ENCODE data around the gene RNF133. TPM values are rescaled to one million over a fixed set of nuclear protein-coding genes. Genes with fewer than 3 reads are reported as not detected.

RNF133 gene
- total RNA-seq, 1 donor from 2014 or later = not detected

DNA sequence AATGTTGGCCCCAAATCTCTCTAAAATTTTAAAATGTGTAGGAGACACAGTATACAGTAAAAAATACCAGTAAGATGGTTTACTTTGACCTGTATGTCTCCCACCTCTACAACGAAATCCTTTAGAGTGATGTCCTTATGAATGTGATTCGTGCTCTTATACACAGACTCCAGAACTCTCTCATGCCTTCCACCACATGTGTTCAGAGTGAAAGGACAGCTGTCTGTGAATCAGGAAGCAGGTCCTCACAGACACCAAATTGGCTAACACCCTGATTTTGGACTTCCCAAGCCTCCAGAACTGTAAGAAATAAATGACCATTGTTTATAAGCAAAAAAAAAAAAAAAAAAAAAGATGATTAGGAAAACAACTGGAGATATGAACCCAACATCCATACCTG, 35.2 kb downstream of the RNF133 start:
- Mint-ChIP-seq H3K36me3 (ENCODE audit: insufficient read depth) (no peaks in the 10 kb centered on the region), H3K4me1 (ENCODE audit: low read depth) (no peaks in the 10 kb centered on the region), H3K27ac (no peak overlapping the region), H3K9me3 (ENCODE audit: low read depth) (no peaks in the 10 kb centered on the region), H3K27me3 (no peaks in the 10 kb centered on the region), H3K4me3 (ENCODE audit: low read depth) (no peak overlapping the region)
- TF ChIP-seq, protein P1, sequence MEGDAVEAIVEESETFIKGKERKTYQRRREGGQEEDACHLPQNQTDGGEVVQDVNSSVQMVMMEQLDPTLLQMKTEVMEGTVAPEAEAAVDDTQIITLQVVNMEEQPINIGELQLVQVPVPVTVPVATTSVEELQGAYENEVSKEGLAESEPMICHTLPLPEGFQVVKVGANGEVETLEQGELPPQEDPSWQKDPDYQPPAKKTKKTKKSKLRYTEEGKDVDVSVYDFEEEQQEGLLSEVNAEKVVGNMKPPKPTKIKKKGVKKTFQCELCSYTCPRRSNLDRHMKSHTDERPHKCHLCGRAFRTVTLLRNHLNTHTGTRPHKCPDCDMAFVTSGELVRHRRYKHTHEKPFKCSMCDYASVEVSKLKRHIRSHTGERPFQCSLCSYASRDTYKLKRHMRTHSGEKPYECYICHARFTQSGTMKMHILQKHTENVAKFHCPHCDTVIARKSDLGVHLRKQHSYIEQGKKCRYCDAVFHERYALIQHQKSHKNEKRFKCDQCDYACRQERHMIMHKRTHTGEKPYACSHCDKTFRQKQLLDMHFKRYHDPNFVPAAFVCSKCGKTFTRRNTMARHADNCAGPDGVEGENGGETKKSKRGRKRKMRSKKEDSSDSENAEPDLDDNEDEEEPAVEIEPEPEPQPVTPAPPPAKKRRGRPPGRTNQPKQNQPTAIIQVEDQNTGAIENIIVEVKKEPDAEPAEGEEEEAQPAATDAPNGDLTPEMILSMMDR (IDR thresholded peaks at IDR 0.05; ENCODE audit: unreplicated experiment) = no peak
- DNase-seq (ENCODE audit: low spot score, unreplicated experiment) = no peak

DNA sequence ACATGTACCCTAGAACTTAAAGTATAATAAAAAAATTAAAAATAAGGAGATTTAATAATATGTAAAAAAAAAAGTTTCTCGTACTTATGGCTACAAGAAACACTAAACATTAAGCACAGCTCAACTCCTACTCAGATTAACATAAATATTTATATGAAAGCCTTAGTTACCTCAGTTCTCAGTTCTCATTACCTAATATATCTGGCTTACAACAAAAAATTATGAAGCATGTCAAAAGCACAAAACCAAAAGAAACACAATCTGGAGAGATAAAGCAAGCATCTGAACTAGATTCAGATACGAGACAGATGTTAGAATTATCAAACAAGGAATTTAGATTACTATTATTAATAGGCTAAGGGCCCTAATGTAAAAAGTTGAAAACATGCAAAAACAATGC, 40.1 kb downstream of the RNF133 start:
- Mint-ChIP-seq H3K27ac (no peak overlapping the region), H3K27me3 (no peaks in the 10 kb centered on the region), H3K4me3 (ENCODE audit: low read depth) (no peak overlapping the region), H3K36me3 (ENCODE audit: insufficient read depth) (peaks cover 2% of the 10 kb centered on the region), H3K4me1 (ENCODE audit: low read depth) (no peaks in the 10 kb centered on the region), H3K9me3 (ENCODE audit: low read depth) (peaks cover 2% of the 10 kb centered on the region)
- no peak for DNase-seq (ENCODE audit: low spot score, unreplicated experiment)
- TF ChIP-seq, protein P1 (IDR thresholded peaks at IDR 0.05; ENCODE audit: unreplicated experiment) = no peak

GRCh38 chr7:122653685-122654084, 45.2 kb downstream of the RNF133 start:
- no peak for DNase-seq (ENCODE audit: low spot score, unreplicated experiment)
- no peaks in the 10 kb centered on the region for H3K27me3 Mint-ChIP-seq
- TF ChIP-seq, protein P1 (IDR thresholded peaks at IDR 0.05; ENCODE audit: unreplicated experiment) = no peak
- peaks cover 2% of the 10 kb centered on the region for H3K36me3 Mint-ChIP-seq (ENCODE audit: insufficient read depth)
- peaks cover 2% of the 10 kb centered on the region for H3K9me3 Mint-ChIP-seq (ENCODE audit: low read depth)
- no peaks in the 10 kb centered on the region for H3K4me1 Mint-ChIP-seq (ENCODE audit: low read depth)
- no peak overlapping the region for H3K27ac Mint-ChIP-seq
- no peak overlapping the region for H3K4me3 Mint-ChIP-seq (ENCODE audit: low read depth)

DNA sequence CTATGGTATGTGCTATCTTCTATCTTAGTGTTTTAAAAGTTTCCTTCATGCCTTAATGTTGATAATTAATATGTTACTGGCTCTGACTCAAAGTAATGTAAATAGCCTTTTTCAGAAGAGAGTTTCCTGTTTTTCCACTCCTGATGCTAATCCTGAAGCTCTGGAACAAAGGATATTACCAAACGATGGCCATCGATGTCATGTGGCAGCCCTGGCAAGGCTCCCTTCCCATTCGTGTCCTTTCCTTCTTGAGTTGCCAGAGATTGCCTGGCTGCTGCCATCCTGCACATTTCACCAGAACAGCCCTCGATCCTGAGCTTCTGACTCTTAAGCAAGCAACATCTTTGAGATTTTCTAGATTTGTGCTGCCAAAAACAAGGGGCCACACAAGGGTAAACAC, 46.0 kb downstream of the RNF133 start:
- H3K27me3 Mint-ChIP-seq = no peaks in the 10 kb centered on the region
- H3K36me3 Mint-ChIP-seq (ENCODE audit: insufficient read depth) = peaks cover 2% of the 10 kb centered on the region
- H3K9me3 Mint-ChIP-seq (ENCODE audit: low read depth) = peaks cover 2% of the 10 kb centered on the region
- no peak for DNase-seq (ENCODE audit: low spot score, unreplicated experiment)
- no peak overlapping the region for H3K4me3 Mint-ChIP-seq (ENCODE audit: low read depth)
- no peaks in the 10 kb centered on the region for H3K4me1 Mint-ChIP-seq (ENCODE audit: low read depth)
- TF ChIP-seq, protein P1 (IDR thresholded peaks at IDR 0.05; ENCODE audit: unreplicated experiment) = no peak
- H3K27ac Mint-ChIP-seq = no peak overlapping the region

GRCh38 chr7:122651451-122651850, 47.5 kb downstream of the RNF133 start:
- Mint-ChIP-seq H3K27ac (no peak overlapping the region), H3K4me3 (ENCODE audit: low read depth) (no peak overlapping the region), H3K36me3 (ENCODE audit: insufficient read depth) (no peaks in the 10 kb centered on the region), H3K4me1 (ENCODE audit: low read depth) (no peaks in the 10 kb centered on the region), H3K27me3 (no peaks in the 10 kb centered on the region), H3K9me3 (ENCODE audit: low read depth) (no peaks in the 10 kb centered on the region)
- DNase-seq (ENCODE audit: low spot score, unreplicated experiment) = no peak
- TF ChIP-seq, protein P1 (IDR thresholded peaks at IDR 0.05; ENCODE audit: unreplicated experiment) = no peak

Other genes starting within 250 kb of the RNF133 start
- gene RNF148, start 3.8 kb upstream of the RNF133 start, total RNA-seq = 0.26 and 0.40 TPM in 2 replicates
- 4.3 and 6.1 TPM in 2 replicates for gene CADPS2, start 187.3 kb upstream of the RNF133 start, total RNA-seq

All from progenitor cell of endocrine pancreas (in vitro differentiated cells).